HG03064 (cell line): ENCODE data around the gene NMNAT2.

ENCODE experiments used
- ATAC-seq: cut with Tn5 transposase; IDR thresholded peaks from one replicate; pipeline ENCODE4 v1.9.1; 2021; ENCODE audit warnings: low read depth; ENCODE audit not compliant: unreplicated experiment

Gene NMNAT2

DNA sequence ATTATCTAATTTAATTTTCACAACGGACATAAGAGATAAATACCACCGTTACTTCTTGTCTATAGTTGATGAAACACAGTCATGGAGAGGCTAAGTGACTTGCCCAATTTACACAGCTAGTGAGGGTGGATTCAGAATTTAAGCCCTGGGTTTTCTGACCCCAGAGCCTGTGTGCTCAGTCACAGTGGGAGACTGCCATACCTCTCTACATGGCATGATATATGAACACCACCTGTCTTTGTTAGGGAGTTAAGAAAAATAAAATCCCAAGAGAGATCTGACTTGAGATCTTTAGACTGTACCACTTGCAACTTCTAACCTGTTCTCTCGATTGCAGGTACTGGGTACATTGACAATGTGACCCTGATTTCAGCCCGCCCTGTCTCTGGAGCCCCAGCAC lies 191.8 kb downstream of the NMNAT2 start:
- ATAC-seq: no peak

DNA sequence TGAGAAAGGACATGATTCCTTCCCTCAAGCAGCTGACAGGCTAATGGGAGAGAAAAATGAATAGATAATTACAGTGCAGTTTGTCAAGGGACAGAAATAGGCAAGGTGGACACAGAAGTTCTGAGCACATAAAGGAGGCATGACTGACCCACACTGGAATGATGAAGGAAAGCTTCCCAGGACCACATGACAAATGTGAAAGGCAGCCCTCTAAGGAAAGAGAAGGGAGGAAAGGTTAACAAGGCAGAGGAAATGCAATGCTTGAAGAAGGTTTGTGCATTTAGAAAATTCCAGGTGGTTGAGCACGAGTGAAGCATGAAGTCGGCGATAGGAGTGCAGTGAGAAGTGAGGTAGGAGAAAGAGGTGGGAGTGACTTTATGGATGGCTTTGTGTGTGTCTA lies 194.7 kb downstream of the NMNAT2 start:
- no peak for ATAC-seq

DNA sequence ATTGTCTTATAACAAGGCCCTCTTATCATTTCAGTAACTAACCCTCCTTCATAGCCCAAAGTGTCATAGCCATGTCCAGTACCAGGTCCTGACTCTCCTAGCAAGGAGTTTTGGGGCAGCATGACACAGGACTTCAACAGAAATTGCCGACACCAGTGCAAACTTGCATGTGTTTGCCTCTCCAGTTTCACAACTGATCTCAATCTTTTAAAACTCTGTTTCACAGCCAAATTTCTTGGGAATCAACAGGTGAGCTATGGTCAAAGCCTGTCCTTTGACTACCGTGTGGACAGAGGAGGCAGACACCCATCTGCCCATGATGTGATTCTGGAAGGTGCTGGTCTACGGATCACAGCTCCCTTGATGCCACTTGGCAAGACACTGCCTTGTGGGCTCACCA lies 195.3 kb downstream of the NMNAT2 start:
- ATAC-seq: no peak

DNA sequence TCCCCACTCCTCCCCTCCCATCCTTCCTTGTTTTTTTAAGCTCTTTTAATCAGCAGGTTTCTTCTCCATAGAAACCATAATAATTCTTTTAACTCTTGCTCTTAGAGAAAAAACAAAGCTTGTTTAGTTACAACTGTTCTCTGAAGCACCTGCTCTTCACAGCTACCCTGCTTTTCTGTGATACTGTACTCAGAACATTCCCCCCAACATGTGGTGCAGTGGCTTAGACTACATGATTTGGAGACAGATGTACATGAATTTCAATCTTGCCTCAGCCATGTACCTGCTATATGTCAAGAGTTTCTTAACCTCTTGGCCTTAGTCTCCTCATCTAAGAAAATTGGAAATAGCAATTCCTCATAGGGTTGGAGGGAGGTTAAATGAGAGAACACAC lies 198.6 kb downstream of the NMNAT2 start:
- ATAC-seq: no peak

DNA sequence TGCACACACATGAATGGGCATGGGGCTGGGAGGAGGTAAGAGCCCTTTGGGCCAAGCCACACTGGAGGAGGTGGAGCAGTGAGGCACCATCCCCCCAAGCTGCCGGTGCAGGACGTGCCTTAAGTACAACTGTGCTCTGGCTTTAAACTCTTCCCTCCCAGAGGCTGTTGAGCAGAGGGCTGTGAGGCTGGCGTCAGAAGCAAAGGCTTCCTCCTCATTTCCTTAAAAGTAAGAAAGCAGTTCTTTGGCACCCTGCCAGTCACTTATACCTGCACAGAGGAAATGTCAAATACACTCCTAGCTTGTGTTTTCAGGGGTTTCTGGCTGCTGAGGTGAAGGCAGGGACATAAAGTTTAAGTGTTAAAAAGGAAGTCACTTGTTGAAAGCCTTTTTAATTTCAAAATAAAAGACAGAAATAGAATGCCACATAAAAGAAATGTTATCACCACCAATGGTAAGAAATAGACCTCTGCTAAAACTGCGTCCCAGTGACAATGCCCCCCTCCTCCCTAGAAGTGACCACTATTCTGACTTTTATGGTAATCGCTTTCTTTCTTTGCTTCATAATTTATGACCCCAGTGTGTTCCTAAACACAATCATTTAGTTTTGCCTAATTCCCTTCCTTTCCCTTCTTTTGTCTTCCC lies 199.1 kb downstream of the NMNAT2 start:
- no peak for ATAC-seq

DNA sequence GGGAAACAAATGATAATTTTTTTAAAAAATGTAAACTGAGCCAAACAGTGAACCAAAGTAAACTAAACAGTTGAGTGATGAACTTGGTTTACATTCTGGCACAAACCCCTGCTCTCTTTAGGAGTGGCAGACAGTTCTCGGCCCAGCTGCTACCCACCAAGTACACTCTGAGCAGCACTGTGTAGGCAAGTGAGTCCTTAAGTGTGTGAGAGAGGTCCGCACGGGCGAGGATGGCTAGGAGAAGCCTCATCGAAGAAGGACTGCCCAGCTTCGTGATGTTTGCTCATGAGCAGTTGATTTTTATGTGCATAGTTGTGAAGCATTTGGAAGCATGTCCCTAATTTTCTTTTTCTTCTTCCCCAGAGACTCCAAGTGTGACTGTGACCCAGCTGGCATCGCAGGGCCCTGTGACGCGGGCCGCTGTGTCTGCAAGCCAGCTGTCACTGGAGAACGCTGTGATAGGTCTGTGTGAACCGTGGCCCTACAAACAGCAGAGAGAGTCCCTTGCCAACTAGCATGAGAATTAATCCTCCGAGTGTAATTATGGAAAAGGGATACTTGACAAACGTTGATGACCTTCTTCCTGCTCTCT lies 200.1 kb downstream of the NMNAT2 start:
- no peak for ATAC-seq

DNA sequence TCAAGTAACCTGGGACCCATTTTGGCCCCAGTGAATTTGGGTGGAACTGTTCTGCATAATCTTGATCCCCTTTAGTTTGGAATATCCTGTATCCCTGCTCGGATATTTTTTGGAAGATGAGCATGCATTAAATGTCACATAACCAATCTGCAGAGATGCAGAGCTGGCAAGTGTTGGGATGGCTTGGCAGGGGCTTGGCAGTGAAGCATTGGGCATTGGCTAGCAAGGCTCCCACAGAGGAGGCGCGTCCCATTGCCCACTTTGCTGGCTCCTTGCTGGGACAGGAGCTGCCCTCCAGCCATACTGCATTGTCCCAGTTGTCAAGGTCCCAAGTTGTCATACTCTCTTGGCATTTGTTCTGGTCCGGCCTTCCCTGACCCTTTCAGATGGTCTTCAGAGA lies 202.2 kb downstream of the NMNAT2 start:
- no peak for ATAC-seq

DNA sequence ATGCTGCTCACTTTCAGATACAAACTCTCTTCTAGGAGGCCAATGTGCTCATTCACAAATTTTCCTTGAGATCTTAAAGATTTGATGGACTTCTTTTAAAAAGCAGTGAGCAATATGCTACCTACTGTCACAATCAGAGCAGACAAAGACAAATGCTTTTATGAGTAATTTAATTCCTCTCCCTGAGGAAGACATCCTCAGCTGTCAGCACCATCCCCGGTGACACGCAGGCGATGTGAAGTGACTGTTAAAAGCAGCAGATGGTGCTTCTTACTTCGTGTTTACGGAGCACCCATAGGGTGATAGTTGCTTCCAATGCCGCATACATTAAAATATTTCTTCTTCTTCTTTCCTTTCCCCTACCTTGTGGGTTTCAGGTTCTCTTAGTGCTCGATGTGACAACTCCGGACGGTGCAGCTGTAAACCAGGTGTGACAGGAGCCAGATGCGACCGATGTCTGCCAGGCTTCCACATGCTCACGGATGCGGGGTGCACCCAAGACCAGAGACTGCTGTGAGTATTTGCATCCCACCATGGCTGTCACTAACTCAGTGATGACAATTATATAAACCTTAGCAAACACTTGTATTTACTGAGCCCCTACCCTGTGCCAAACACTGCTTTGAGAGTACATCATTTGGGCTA lies 203.0 kb downstream of the NMNAT2 start:
- no peak for ATAC-seq

DNA sequence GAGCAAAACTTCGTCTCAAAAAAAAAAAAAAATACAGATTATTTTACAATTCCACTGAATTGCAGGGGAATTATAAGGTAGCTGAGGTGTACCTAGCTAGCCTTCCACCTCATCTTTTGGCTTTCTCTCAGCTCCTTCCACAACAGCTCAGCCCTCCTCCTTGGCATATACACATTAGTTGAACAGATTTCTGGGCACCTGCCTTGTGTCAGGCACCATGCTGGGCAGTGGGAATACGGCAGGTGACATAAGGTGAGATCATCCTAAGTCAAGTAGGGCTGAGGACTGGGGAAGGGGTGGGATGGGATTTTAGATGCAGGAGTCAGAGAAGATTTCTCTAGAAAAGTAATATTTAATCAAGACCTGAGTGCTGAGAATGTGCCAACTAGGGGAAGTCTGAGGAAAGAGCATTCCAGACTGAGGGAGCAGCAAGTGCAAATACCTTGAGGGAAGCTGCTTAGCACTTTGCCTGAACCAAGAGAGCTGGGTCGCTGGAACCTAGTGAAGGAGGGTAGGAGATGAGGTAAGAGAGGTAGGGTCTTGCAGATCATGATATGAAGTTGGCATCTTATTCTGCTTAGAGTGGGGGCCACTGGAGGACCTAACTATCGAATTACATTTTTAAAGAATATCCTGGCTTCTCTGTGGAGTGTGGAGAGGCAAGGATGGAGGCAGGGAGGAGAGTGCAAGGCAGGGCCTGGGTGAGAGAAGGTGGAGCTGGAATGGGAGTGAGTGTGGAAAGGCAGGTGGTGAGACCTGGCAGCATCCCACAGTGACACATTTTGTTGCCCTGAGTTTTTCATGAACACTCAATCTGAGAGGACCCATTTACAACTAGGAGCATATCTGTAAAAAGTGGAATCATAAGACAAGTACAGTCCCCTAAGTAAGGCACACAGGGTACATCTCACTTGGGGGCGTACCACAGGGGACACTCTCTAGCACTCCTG lies 203.9 kb downstream of the NMNAT2 start:
- no peak for ATAC-seq

DNA sequence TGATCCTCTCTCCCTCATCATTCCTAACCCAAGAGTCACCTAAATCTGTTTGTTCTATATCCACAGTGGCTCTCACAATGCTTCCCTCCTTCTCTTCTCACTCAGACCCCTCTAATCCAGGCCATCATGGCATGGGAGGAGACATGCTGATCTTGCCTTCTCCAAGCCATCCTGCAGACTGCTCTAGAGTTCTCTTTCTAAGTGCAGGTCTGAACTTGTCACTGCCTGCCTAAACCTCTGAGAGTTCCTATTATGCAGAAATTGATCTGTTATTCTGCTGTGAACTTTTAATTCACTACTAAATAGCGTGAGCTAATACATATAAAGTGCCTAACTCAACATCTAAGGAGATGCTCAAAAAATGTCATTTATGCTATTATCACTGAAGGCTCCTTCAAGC lies 205.3 kb downstream of the NMNAT2 start:
- ATAC-seq: no peak

DNA sequence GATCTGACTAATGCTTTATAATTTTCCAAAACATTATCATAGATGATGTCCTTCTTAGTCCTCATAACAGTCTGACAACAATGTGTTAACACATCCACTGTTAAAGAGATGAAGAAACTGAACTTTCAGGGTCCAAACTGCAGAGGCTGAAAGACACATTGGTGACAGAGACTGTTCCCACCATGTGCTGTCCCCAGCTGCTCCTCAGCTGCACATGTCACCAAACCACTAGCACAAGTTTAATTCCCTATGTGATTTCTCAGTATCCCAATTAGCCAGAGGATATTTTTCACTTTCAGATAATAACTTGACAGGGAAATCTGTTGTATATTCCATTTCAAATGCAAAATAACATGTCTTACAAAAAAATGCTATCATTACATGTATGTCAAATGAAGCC lies 207.5 kb downstream of the NMNAT2 start:
- no peak for ATAC-seq

DNA sequence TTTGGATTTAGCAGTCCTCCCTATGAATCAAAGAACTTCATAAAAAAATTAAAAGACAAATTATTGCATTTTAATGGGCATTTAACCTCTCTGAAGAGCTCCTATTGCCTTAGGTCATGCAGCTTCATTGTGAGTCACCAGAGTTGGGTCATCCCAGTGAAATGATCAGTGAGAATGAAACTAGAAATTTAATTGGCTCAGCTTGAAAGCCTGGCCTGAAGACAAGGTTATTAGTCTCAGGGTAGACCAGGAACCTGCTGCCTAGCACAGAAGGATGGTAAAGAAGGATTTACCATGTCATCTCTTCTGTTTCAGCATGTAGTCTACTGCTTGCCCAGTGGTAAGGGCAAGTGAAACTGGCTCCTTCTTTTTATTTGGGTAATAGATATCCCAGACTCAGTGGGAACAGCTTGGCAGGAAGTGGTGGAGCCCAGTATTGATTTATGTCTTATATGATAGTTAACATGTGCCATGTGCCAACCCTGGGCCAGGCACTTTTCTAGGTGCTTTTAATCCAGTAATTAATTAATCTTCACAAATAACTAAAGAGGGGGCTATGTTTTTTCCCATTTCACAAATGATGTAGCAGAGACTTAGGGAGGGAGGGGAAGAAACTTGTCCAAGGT lies 208.5 kb downstream of the NMNAT2 start:
- no peak for ATAC-seq

DNA sequence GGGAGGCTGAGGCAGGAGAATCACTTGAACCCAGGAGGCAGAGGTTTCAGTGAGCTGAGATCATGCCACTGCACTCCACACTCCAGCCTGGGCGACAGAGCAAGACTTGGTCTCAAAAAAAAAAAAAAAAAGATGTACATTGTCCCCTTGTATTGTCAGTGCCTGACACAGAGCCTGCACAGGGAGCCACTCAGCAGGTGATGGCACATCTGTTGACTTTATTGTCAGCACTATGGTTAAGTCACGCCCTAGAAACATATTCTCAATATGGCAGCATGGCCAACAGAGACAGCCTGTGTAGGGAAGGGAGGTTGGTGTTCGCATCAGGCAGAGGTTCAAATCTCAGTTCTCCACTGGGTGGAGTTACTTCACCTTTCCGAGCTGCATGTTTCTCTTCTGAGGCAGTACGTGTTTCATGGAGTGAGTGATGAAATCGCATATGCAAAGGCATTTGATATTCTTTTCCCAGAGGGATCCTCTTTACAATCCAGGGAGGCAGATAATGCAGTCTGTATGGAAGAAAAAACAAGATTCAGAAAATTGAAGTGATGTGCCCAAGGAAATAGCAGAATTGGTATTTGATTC lies 211.6 kb downstream of the NMNAT2 start:
- no peak for ATAC-seq

DNA sequence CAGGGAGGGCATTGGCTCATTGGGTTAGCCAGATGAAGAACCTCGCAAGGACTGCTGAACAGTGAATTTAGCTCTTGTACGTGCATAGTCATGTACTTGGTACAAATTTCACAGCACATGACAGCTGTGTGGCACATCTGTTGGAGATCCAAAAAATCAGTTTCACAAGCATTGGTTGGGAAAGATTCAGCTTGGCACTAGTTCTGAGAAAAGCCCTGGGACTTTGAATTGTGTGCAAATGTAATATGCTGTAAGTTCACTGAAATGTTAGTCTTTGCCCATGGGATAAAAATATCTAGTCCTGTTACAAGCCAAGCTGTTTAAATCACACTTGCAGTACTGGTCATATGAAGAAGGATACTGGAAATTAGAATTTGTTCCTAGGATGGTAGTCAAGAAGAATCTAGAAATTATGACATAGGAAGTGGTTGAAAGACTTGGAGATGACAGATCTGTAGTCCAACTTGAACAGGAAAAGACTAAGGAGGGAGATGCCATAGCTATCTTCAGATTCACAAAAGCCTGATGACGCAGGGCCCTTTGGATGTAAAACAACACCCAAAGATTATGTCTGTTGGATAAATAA lies 212.9 kb downstream of the NMNAT2 start:
- no peak for ATAC-seq

DNA sequence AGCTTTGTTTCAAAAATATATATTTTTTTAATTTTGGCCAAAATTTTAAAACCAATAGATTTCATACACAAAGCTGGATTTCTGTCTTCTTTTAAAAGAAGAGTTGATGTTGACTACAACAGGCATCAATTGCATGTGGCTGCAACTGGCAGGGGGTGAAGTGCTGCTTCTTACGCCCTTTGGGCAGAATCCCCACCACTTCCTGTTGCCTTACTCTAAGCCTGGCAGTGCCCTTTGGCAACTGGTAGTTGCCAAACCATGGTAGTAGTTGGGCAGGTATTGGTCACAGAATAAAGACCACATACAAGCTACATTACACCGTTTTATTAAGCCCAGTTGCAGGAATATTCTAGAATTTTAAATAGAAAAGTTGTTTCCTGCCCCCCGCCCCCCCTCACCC lies 215.1 kb downstream of the NMNAT2 start:
- no peak for ATAC-seq

DNA sequence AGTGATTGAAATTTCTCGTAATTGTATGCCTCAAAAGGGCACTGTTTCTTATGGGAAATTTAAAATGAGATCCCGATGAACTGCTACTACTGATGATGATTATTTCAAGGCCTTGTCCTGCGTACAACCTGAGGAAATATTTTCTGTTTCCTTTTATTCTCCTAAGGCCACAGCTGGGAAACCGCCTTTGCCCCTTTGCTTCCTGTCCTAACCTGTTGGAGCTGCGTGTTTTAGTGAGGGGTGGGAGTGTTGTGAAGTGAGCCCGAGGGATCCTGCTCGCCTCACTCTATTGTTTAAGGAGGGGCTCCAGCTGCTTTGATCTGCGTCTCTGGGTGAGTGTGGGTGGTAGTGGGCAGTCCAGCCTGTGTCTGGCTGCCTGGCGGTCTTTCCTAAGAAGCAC lies 217.7 kb downstream of the NMNAT2 start:
- ATAC-seq: no peak

DNA sequence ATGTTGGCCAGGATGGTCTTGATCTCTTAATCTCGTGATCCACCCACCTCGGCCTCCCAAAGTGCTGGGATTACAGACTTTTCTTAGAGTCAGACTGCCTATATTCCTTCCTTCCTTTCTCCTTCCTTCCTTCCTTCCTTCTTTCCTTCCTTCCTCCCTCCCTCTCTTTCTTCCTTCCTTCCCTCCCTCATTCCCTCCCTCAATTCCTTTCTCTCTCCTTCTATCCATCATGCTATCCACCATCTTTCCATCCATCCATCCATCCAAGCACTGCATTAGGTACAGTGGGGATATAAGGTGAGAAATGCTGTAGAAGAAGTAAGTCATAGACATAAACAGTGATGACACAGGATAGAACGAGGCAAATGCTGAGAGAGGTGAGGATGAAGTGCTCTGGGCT lies 218.9 kb downstream of the NMNAT2 start:
- no peak for ATAC-seq

DNA sequence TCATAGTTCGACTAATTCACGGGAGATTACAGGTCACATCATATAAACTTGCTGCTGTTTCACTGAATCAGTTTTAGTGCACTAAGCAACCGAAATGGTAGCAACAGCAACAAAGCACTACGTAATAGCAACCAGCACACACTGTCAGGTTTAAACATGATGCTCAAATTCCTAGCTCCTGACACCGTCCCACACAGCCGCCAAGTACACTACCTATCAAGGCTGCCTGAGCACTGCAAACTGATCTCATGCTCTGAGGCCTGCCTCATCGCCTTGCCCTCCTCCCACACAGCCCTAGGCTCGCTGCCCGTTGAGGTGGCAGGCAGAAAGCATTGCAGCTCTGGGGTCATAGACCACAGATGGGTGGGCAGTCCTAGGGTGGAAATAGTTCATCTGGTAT lies 219.7 kb downstream of the NMNAT2 start:
- ATAC-seq: no peak
